ENCODE data around the gene CCSER1. TPM values are rescaled to one million over a fixed set of nuclear protein-coding genes. Genes with fewer than 3 reads are reported as not detected.

The CCSER1 gene
- total and polyA plus RNA-seq, 4 donors: 0.61 to 23.0 (median 3.8) TPM

DNA sequence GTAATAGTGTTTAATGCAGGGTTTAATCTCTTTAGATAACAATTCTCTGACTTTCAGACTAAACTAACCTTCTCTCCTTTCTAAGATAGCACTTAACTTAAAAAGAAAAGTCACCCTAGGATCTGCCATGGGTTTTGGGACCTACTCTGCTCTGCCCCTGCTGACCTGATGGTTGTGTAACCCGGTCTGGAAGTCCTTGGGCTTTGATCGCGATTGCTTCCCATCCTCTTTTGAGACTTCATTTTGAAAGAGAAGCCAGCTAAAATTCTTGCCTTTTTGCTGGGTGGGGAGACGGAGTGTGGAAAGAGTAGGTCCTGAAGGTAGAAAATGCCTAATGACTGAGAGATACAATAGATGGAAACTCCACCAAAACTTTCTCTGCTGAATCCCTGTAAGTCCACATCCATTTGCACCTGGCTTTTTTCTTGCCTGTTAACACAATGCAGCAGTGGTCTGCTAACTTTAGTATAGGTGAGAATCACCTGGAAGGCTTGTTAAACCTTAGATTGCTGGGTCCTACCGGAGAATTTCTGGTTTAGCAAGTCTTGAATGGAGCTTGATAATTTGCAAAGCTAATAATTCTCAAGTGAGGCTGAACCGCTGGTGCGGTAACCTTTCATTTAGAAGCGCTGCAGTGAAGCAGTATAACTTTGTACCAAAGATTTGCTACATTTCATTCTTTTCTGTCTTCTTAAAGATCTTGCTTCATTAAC is 45.6 kb upstream of the CCSER1 start:
- peak; percentile 15 to 67 (median 26) for DNase-seq
- Histone ChIP-seq H3K4me1 (ENCODE audit: control insufficient read depth in 5 of 5, insufficient read depth in 5 of 5, low read length in 5 of 5) (peaks cover 0 to 6% (median 0%) of the 10 kb centered on the region in 5 donors), H3K4me3 (no peak overlapping the region), H3K27ac (ENCODE audit: low read depth in 1 of 2, low read length in 1 of 2) (no peak overlapping the region), H3K9ac (ENCODE audit: insufficient read depth in 1 of 2, low read length in 2 of 2) (no peak overlapping the region), H3K9me3 (ENCODE audit: control insufficient read depth in 4 of 4, insufficient read depth in 3 of 4, low read length in 3 of 4) (no peaks in the 10 kb centered on the region), H3K36me3 (ENCODE audit: control insufficient read depth in 4 of 4, insufficient read depth in 4 of 4, low read length in 4 of 4) (no peaks in the 10 kb centered on the region), H3K27me3 (ENCODE audit: control insufficient read depth in 3 of 3, insufficient read depth in 3 of 3, low read length in 2 of 3) (no peaks in the 10 kb centered on the region)
- 67 to 86% methylated on average over 8 of the region's 8 CpGs for WGBS, 2 donors
- no peak for ATAC-seq (ENCODE audit: insufficient read depth, low FRiP score)
- TF ChIP-seq, protein P1, sequence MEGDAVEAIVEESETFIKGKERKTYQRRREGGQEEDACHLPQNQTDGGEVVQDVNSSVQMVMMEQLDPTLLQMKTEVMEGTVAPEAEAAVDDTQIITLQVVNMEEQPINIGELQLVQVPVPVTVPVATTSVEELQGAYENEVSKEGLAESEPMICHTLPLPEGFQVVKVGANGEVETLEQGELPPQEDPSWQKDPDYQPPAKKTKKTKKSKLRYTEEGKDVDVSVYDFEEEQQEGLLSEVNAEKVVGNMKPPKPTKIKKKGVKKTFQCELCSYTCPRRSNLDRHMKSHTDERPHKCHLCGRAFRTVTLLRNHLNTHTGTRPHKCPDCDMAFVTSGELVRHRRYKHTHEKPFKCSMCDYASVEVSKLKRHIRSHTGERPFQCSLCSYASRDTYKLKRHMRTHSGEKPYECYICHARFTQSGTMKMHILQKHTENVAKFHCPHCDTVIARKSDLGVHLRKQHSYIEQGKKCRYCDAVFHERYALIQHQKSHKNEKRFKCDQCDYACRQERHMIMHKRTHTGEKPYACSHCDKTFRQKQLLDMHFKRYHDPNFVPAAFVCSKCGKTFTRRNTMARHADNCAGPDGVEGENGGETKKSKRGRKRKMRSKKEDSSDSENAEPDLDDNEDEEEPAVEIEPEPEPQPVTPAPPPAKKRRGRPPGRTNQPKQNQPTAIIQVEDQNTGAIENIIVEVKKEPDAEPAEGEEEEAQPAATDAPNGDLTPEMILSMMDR (IDR thresholded peaks at IDR 0.05; ENCODE audit: control extremely low read depth, extremely low read depth): no peak

DNA sequence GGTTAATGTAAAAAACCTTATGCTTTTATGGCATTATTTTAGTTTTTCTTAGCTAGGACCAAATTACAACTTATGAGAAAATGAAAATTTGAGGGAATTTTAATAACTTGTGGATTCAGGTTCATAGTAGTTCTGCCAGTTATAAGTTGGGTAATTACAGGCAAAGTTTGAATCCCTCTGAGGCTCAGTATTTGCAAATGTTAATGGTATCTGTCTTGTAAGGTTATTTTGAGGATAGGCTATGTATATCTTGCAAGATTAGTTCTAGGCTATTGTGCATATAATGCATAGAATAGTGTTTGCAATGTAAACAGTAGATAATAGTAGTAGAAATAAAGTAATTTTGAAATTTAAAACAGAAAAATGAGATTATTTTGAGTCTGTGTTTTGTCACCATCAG is 44.7 kb upstream of the CCSER1 start:
- H3K27ac ChIP-seq (ENCODE audit: low read depth in 1 of 2, low read length in 1 of 2): no peak overlapping the region
- peaks cover 0 to 6% (median 0%) of the 10 kb centered on the region in 5 donors for H3K4me1 ChIP-seq (ENCODE audit: control insufficient read depth in 5 of 5, insufficient read depth in 5 of 5, low read length in 5 of 5)
- no peaks in the 10 kb centered on the region for H3K36me3 ChIP-seq (ENCODE audit: control insufficient read depth in 4 of 4, insufficient read depth in 4 of 4, low read length in 4 of 4)
- no peaks in the 10 kb centered on the region for H3K27me3 ChIP-seq (ENCODE audit: control insufficient read depth in 3 of 3, insufficient read depth in 3 of 3, low read length in 2 of 3)
- no peaks in the 10 kb centered on the region for H3K9me3 ChIP-seq (ENCODE audit: control insufficient read depth in 4 of 4, insufficient read depth in 3 of 4, low read length in 3 of 4)
- no peak overlapping the region for H3K9ac ChIP-seq (ENCODE audit: insufficient read depth in 1 of 2, low read length in 2 of 2)
- H3K4me3 ChIP-seq: no peak overlapping the region
- DNase-seq (no peak), ATAC-seq (ENCODE audit: insufficient read depth, low FRiP score) (no peak)
- TF ChIP-seq, protein P1 (IDR thresholded peaks at IDR 0.05; ENCODE audit: control extremely low read depth, extremely low read depth): no peak

GRCh38 chr4:90084277-90084966 is 42.8 kb upstream of the CCSER1 start:
- no peak overlapping the region for H3K27ac ChIP-seq (ENCODE audit: low read depth in 1 of 2, low read length in 1 of 2)
- TF ChIP-seq, protein P1 (IDR thresholded peaks at IDR 0.05; ENCODE audit: control extremely low read depth, extremely low read depth): no peak
- no peaks in the 10 kb centered on the region for H3K36me3 ChIP-seq (ENCODE audit: control insufficient read depth in 4 of 4, insufficient read depth in 4 of 4, low read length in 4 of 4)
- peaks cover 0 to 6% (median 0%) of the 10 kb centered on the region in 5 donors for H3K4me1 ChIP-seq (ENCODE audit: control insufficient read depth in 5 of 5, insufficient read depth in 5 of 5, low read length in 5 of 5)
- H3K9me3 ChIP-seq (ENCODE audit: control insufficient read depth in 4 of 4, insufficient read depth in 3 of 4, low read length in 3 of 4): no peaks in the 10 kb centered on the region
- WGBS, 2 donors: 79 to 87% methylated on average over 3 of the region's 3 CpGs
- ATAC-seq (ENCODE audit: insufficient read depth, low FRiP score) (no peak), DNase-seq (no peak)
- H3K27me3 ChIP-seq (ENCODE audit: control insufficient read depth in 3 of 3, insufficient read depth in 3 of 3, low read length in 2 of 3): no peaks in the 10 kb centered on the region
- H3K9ac ChIP-seq (ENCODE audit: insufficient read depth in 1 of 2, low read length in 2 of 2): no peak overlapping the region
- H3K4me3 ChIP-seq: no peak overlapping the region
